Activated T-cell treated with anti-CD3 and anti-CD28 coated beads, Interleukin-2, amount 50 U/mL, for 4 hours (primary cell): ENCODE measurements around the gene CYP2D6. TPM values are rescaled to one million over a fixed set of nuclear protein-coding genes. Genes with fewer than 3 reads are reported as not detected.
"Not testable (repeated sequence)": the region's sequence is repeated elsewhere in the genome, so short reads cannot be mapped to it uniquely, and the experiment has no call there.

Source experiments
- ATAC-seq, 2 donors: fragments of 200-7000 bp; cut with Tn5 transposase; one replicate each; pipeline ENCODE4 v1.10.0; 2021
- DNase-seq: peaks from one replicate; pipeline ENCODE4 v3.0.0-alpha.2; 2020
- H3K27me3 Mint-ChIP-seq: one replicate; pipeline ENCODE4 v1.8.0; 2021; ENCODE audit warnings: low read depth, mixed read lengths
- H3K36me3 Mint-ChIP-seq: one replicate; pipeline ENCODE4 v1.8.0; 2022; ENCODE audit warnings: mixed read lengths; ENCODE audit not compliant: insufficient read depth
- H3K4me1 Mint-ChIP-seq: one replicate; pipeline ENCODE4 v1.8.0; 2021; ENCODE audit warnings: low read depth, mixed read lengths
- H3K4me3 Mint-ChIP-seq: one replicate; pipeline ENCODE4 v1.8.0; 2021; ENCODE audit warnings: mild to moderate bottlenecking, moderate library complexity, mixed read lengths
- H3K9me3 Mint-ChIP-seq: one replicate; pipeline ENCODE4 v1.8.0; 2021; ENCODE audit warnings: mixed read lengths
- total RNA-seq, 3 donors: library from RNA; stranded (reverse); gene quantifications; one replicate each; pipeline ENCODE4 v1.2.1, GENCODE V29; 2021

Gene CYP2D6
- total RNA-seq, 3 donors from 2014 or later: 1.1 to 2.3 (median 1.9) TPM

DNA sequence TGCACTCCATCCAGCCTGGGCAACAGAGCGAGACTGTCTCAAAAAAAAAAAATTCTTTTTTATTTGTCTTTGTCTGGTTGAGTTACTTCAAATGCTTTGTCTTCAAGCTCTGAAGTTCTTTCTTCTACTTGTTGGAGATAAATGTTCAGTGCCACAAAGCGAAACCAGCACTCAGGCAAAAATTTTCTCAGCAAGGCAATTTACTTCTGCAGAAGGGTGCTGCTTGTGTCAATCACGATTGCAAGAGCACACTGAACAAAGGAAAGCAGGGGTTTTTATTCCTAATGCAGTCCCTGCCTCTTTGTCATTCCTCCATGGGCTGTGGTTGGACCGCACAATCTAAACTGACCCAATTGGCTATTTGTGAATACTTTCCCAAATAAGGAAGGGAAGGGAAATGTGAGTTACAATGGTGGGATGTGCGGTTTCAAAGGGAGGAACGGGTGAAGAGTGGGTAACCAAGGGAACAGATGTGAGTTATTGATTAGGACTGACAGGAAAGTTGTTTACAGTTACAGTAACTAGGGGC is 26.2 kb downstream of the CYP2D6 start:
- not testable (repeated sequence) for H3K4me3 Mint-ChIP-seq, DNase-seq, ATAC-seq, H3K4me1 Mint-ChIP-seq, H3K27me3 Mint-ChIP-seq
- peaks cover 21% of the 10 kb centered on the region for H3K9me3 Mint-ChIP-seq
- H3K36me3 Mint-ChIP-seq: peaks cover 14% of the 10 kb centered on the region

GRCh38 chr22:42101199-42101598 is 29.4 kb downstream of the CYP2D6 start:
- Mint-ChIP-seq H3K36me3 (peaks cover 12% of the 10 kb centered on the region), H3K27me3 (no peaks in the 10 kb centered on the region), H3K4me1 (no peaks in the 10 kb centered on the region), H3K9me3 (peaks cover 23% of the 10 kb centered on the region), H3K4me3 (no peak overlapping the region)
- ATAC-seq (no peak), DNase-seq (no peak)

- H3K4me1 Mint-ChIP-seq: peaks cover 24% of the 10 kb centered on the region
- H3K27me3 Mint-ChIP-seq: no peaks in the 10 kb centered on the region
- H3K9me3 Mint-ChIP-seq: no peaks in the 10 kb centered on the region
- DNase-seq (no peak), ATAC-seq (no peak)
- H3K4me3 Mint-ChIP-seq: peak overlapping the region; percentile 98
- peaks cover 17% of the 10 kb centered on the region for H3K36me3 Mint-ChIP-seq
Measured at GRCh38 chr22:42091455-42091782, 39.2 kb downstream of the CYP2D6 start.

DNA sequence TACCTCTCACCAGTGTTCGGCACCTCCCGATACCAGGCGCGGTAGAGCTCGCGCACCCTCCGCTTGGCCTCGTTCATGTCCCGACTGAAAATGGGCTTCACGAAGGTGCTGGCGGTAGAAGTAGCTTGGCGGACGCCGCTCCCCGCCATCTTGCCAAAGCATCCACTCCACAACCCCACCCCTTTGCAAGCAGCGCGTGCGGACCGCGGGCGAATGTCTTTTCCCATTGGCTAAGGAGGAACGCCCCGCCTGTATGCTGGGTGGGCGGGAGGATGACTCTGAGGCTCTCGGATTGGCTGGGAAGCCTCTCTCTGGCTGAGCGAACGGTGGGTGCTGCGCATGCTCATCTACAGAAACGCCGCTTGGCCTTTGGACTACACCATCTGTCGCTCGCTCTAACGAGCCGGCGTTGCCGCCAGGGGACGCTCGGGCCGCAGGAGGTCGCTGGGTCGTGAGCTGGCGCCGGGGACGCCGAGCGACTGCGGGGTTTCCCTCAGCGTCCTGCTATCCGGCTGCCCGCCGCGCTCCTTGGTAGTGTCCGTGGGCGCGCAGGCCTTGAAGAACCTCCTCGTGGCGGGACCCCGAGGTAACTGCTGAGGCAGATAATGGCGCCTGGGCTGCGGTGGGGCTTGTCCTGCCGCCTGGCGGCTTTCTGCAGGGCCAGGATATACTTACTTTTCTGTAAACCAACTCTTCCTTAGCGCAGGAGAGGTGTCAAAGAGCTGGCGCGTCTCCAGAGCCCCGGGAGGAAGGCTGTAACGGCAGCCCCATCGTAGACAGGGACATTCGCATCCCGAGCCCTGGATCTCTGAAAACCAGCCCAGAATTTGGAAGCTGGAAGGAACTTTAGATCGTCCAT is 39.8 kb downstream of the CYP2D6 start, which contains the start of gene NDUFA6:
NDUFA6 (minus strand) TSS at position 177 of the 859 bp plus-strand sequence; CDS start at position 149, 28 bp downstream.
- peak; percentile 90 to 92 for ATAC-seq
- peak within 1 kb of the TSS; percentile 98 for H3K4me3 Mint-ChIP-seq

GRCh38 chr22:42086051-42086450 is 44.6 kb downstream of the CYP2D6 start:
- peaks cover 32% of the 10 kb centered on the region for H3K4me1 Mint-ChIP-seq
- DNase-seq (no peak), ATAC-seq (no peak)
- no peak overlapping the region for H3K4me3 Mint-ChIP-seq
- H3K9me3 Mint-ChIP-seq: no peaks in the 10 kb centered on the region
- no peaks in the 10 kb centered on the region for H3K27me3 Mint-ChIP-seq
- peaks cover 40% of the 10 kb centered on the region for H3K36me3 Mint-ChIP-seq

More for the DNA sequence above, 39.8 kb downstream of the CYP2D6 start, which contains the start of gene NDUFA6:
- H3K4me1 Mint-ChIP-seq: peaks cover 24% of the 10 kb centered on the region
- H3K27me3 Mint-ChIP-seq: no peaks in the 10 kb centered on the region
- no peaks in the 10 kb centered on the region for H3K9me3 Mint-ChIP-seq
- peaks cover 19% of the 10 kb centered on the region for H3K36me3 Mint-ChIP-seq
- peak; percentile 97 for DNase-seq

DNA sequence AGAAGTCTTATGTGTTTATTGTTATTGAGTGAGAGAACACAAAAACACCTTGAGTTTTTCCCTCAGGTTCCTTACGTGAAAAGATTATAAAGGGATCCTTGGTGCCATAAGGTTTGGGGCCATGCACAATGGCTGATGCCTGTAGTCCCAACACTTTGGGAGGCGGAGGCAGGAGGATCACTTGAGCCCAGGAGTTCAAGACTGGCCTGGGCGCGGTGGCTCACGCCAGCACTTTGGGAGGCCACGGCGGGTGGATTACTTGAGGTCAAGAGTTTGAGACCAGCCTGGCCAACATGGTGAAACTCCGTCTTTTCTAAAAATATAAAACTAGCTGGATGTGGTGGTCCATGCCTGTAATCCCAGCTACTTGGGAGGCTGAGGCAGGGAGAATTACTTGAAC is 45.7 kb downstream of the CYP2D6 start:
- Mint-ChIP-seq H3K4me3 (no peak overlapping the region), H3K9me3 (no peaks in the 10 kb centered on the region), H3K4me1 (peaks cover 36% of the 10 kb centered on the region), H3K36me3 (peaks cover 40% of the 10 kb centered on the region), H3K27me3 (no peaks in the 10 kb centered on the region)
- ATAC-seq: no peak
- DNase-seq: no peak

GRCh38 chr22:42083119-42083518 is 47.5 kb downstream of the CYP2D6 start:
- no peaks in the 10 kb centered on the region for H3K9me3 Mint-ChIP-seq
- peaks cover 32% of the 10 kb centered on the region for H3K4me1 Mint-ChIP-seq
- no peak overlapping the region for H3K4me3 Mint-ChIP-seq

GRCh38 chr22:42080287-42080686 is 50.3 kb downstream of the CYP2D6 start:
- Mint-ChIP-seq H3K9me3 (no peaks in the 10 kb centered on the region), H3K36me3 (peaks cover 17% of the 10 kb centered on the region), H3K27me3 (no peaks in the 10 kb centered on the region), H3K4me3 (peak overlapping the region; percentile 97), H3K4me1 (peaks cover 32% of the 10 kb centered on the region)
- DNase-seq: no peak
- ATAC-seq: no peak

More at GRCh38 chr22:42083119-42083518, 47.5 kb downstream of the CYP2D6 start:
- DNase-seq (no peak), ATAC-seq (no peak)
- H3K36me3 Mint-ChIP-seq: peaks cover 34% of the 10 kb centered on the region
- H3K27me3 Mint-ChIP-seq: no peaks in the 10 kb centered on the region

- ATAC-seq (peak; percentile 93 to 94), DNase-seq (peak; percentile 98)
- Mint-ChIP-seq H3K36me3 (peaks cover 14% of the 10 kb centered on the region), H3K27me3 (no peaks in the 10 kb centered on the region), H3K9me3 (no peaks in the 10 kb centered on the region), H3K4me3 (peak within 1 kb of the TSS; percentile 97), H3K4me1 (peaks cover 38% of the 10 kb centered on the region)
Measured at GRCh38 chr22:42079319-42080251, 51.0 kb downstream of the CYP2D6 start, which contains the start of gene SMDT1. TSS of gene SMDT1 (plus strand) at chr22:42079700. CDS start at chr22:42079769, 69 bp downstream.

GRCh38 chr22:42078469-42079318 is 51.9 kb downstream of the CYP2D6 start:
- H3K4me1 Mint-ChIP-seq: peaks cover 39% of the 10 kb centered on the region
- H3K27me3 Mint-ChIP-seq: no peaks in the 10 kb centered on the region

DNA sequence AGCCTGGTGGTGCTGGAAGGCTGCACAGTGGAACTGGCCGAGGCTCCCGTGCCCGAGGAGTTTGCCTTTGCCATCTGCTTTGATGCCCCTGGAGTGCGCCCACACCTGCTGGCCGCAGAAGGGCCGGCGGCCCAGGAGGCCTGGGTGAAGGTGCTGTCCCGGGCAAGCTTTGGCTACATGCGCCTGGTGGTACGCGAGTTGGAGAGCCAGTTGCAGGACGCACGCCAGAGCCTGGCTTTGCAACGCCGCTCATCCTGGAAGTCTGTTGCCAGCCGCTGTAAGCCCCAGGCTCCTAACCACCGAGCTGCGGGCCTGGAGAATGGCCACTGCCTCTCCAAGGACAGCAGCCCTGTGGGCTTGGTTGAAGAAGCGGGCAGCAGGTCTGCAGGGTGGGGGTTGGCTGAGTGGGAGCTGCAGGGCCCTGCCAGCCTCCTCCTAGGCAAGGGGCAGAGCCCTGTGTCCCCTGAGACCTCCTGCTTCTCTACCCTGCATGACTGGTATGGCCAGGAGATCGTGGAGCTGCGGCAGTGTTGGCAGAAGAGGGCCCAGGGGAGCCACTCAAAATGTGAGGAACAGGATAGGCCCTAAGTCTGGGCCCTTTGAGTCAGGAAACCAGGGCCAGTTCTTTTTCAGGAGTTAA is 53.0 kb downstream of the CYP2D6 start:
- ATAC-seq (no peak), DNase-seq (no peak)
- Mint-ChIP-seq H3K4me1 (peaks cover 38% of the 10 kb centered on the region), H3K4me3 (no peak overlapping the region), H3K36me3 (peaks cover 10% of the 10 kb centered on the region), H3K27me3 (no peaks in the 10 kb centered on the region), H3K9me3 (no peaks in the 10 kb centered on the region)

More at GRCh38 chr22:42078469-42079318, 51.9 kb downstream of the CYP2D6 start:
- no peaks in the 10 kb centered on the region for H3K9me3 Mint-ChIP-seq
- no peak for ATAC-seq
- H3K4me3 Mint-ChIP-seq: peak overlapping the region; percentile 97
- peaks cover 13% of the 10 kb centered on the region for H3K36me3 Mint-ChIP-seq
- peak; percentile 18 for DNase-seq

DNA sequence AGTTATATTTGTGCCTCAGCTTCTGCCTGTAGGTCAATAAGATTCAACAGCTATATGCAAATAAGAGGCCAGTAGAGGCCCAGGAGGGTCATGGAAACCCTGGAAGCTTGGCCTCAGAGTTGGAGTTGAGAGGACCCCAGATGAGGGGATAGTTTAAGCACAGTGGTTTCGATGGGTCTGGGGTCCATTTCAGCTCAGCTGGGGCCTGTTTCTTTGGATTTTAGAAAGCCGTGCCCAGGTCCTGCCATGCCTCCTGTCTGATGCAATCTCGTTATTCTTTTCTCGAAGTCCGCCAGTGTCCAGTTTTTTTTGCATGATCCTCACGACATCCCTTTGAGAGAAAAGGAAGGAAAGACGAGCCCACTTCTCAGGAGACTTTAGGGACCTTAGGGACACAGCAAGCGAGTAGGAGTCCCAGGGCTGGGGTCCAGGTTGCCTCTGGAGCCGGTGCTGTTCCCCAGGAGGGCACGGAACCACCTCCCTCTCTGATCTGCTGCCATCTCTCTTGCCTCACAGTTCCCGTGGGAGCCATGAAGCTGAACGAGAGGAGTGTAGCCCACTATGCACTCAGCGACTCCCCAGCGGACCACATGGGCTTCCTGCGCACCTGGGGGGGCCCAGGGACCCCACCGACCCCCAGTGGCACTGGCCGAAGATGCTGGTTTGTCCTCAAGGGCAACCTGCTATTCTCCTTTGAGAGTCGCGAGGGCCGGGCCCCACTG is 53.7 kb downstream of the CYP2D6 start:
- Mint-ChIP-seq H3K4me1 (peaks cover 33% of the 10 kb centered on the region), H3K27me3 (no peaks in the 10 kb centered on the region), H3K4me3 (no peak overlapping the region), H3K9me3 (no peaks in the 10 kb centered on the region), H3K36me3 (peaks cover 4% of the 10 kb centered on the region)
- DNase-seq: no peak
- no peak for ATAC-seq
